Ramos (cell line): ENCODE data around the gene RNF14.

Experiments used
- in situ Hi-C: fragments of 300-500 bp; cut with MboI; formaldehyde crosslinking; loops from one replicate; pipeline ENCODE4 v1.14.3; 2022; ENCODE audit warnings: low sequenced_read_pairs; ENCODE audit not compliant: unreplicated experiment

Gene RNF14

DNA sequence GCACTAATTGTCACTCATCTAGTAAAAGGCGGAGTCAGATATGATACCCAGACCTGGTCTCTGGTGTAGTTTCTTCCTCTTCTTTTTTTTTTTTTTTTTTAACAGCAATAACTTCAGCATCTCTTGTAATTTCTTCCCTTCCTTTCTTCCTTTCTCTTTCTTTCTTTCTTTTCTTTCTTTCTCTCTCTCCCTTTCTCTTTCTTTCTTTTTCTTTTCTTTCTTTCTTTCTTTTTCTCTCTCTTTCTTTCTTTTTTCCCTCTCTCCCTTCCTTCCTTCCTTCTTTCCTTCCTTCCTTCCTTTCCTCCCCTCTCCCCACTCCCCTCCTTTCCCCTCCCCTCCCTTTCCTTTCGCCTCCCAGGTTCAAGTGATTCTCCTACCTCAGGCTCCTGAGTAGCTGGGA lies 69.8 kb downstream of the RNF14 start:
- in situ Hi-C loops, result no loop called here
